GM12875 (cell line): ENCODE data around the gene CDH8.
"Not testable (repeated sequence)": the region's sequence is repeated elsewhere in the genome, so short reads cannot be mapped to it uniquely, and the experiment has no call there.

Experiments
- H3K4me3 ChIP-seq: one replicate; pipeline ENCODE4 v1.5.1; 2011; ENCODE audit warnings: low read depth, low read length, control low read depth
- CTCF ChIP-seq: IDR thresholded peaks from 2 replicates; pipeline ENCODE4 v1.5.1; 2011; ENCODE audit warnings: low read depth, mild to moderate bottlenecking, control low read depth, inconsistent platforms, low read length, moderate library complexity, borderline replicate concordance; ENCODE audit not compliant: insufficient read depth

CDH8 gene

GRCh38 chr16:61763013-61763412, 273.2 kb downstream of the CDH8 start:
- TF ChIP-seq CTCF: no peak
- H3K4me3 ChIP-seq: no peak overlapping the region

GRCh38 chr16:61730997-61731396, 305.2 kb downstream of the CDH8 start:
- TF ChIP-seq CTCF: no peak
- no peak overlapping the region for H3K4me3 ChIP-seq

GRCh38 chr16:61726701-61727100, 309.5 kb downstream of the CDH8 start:
- H3K4me3 ChIP-seq: no peak overlapping the region
- no peak for TF ChIP-seq CTCF

GRCh38 chr16:61726125-61726524, 310.1 kb downstream of the CDH8 start:
- H3K4me3 ChIP-seq: no peak overlapping the region
- TF ChIP-seq CTCF: no peak

GRCh38 chr16:61721544-61721943, 314.7 kb downstream of the CDH8 start:
- no peak for TF ChIP-seq CTCF
- H3K4me3 ChIP-seq: no peak overlapping the region

GRCh38 chr16:61715393-61715792, 320.8 kb downstream of the CDH8 start:
- no peak for TF ChIP-seq CTCF
- H3K4me3 ChIP-seq: no peak overlapping the region

GRCh38 chr16:61713787-61714186, 322.5 kb downstream of the CDH8 start:
- TF ChIP-seq CTCF: no peak

GRCh38 chr16:61699640-61700039, 336.6 kb downstream of the CDH8 start:
- H3K4me3 ChIP-seq: not testable (repeated sequence)

More at GRCh38 chr16:61713787-61714186, 322.5 kb downstream of the CDH8 start:
- no peak overlapping the region for H3K4me3 ChIP-seq
